Measurements from ENCODE around the gene STK11.

The STK11 gene

GRCh38 chr19:1205114-1206099 lies at the start of gene STK11:
STK11 (plus strand) TSS chr19:1205778; CDS start chr19:1206914, 1,136 bp downstream.
- DNase-seq, result peak; percentile 99

GRCh38 chr19:1156305-1156801 lies 49.2 kb upstream of the STK11 start:
- no peak for DNase-seq

GRCh38 chr19:1156830-1157615 lies 48.6 kb upstream of the STK11 start:
- no peak for DNase-seq

GRCh38 chr19:1157931-1158884 lies 47.4 kb upstream of the STK11 start:
- no peak for DNase-seq

DNA sequence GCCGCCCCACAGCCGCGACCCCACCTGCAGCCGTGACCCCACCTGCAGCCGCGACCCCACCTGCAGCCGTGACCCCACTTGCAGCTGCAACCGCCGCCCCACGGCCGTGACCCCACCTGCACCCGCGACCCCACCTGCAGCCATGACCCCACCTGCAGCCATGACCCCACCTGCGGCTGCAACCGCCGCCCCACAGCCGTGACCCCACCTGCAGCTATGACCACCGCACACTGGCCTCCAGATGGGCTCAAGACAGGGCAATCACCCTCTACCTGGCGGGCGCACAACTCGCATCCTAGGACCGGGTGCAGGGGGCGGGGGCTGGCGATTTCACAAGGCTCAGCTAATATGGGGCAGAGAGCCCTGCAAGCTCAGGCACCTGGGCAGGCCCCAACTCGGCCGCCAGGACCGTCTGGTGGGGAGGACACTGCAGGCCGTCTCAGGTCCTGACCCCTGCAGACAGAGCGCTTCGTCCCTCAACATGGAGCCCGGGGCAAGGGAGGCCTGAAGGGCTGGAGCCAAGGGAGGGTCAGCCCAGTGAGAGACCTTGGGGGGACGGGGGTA lies 46.6 kb upstream of the STK11 start:
- no peak for DNase-seq

GRCh38 chr19:1159864-1160595 lies 45.5 kb upstream of the STK11 start:
- no peak for DNase-seq

DNA sequence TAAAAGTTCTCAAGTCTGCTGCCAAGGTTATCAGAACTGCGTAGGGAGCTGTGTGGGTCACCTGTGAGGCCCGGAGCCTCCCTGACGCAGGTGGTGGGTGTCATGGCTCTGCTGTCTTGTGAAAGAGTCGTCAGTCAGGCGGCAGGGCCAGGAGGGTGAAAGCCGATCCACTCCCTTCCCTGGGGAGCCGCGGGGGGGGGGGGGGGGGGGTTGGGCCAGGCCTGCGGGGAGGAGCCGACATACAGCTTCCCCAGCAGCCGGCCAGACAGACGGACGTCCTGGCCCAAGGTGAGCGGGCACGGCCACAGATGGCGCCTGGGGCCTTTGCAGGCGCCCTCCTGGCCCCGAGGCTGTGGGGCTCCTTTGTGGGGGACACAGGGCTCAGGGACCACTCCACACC lies 43.9 kb upstream of the STK11 start:
- DNase-seq, result no peak

DNA sequence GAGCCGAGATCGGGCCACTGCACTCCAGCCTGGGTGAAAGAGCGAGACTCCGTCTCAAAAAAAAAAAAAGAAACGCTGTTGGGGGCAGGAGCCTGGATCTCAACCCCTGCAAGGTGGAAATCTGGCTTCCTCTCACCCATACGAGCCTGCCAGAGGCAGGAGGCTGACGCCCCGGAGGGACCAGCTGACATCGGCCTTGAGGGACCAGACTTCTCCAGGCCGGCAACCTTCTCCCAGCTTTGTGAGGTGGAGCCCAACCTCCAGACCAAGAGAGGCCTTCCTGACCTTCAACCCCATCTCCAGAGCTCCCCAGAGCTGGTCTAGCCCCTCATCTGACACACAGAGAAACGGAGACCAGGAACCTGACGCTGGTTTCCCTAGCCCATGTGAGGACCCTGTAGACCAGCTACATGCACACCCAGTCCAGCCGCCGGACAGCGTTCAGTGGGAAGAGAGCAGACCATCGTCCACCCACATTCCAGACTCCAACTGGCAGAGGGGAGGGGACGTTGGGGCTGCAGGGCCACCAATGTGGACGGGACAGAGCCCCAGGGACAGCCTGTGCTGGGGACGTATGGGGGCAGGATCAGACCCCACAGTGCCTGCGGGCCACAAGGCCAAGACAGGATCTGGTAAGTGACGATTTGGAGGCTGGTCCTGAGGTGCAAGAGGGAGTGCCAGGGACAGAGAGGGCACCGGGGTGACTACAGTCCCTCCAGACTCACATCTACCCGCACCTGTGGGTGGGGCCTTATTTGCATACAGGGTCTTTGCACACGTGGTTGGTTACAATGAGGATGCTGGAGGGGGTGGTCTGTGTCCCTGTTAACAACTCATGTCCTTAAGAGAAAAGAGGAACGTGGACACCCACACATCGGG lies 42.9 kb upstream of the STK11 start:
- DNase-seq, result no peak

GRCh38 chr19:1163283-1163933 lies 42.2 kb upstream of the STK11 start:
- no peak for DNase-seq

DNA sequence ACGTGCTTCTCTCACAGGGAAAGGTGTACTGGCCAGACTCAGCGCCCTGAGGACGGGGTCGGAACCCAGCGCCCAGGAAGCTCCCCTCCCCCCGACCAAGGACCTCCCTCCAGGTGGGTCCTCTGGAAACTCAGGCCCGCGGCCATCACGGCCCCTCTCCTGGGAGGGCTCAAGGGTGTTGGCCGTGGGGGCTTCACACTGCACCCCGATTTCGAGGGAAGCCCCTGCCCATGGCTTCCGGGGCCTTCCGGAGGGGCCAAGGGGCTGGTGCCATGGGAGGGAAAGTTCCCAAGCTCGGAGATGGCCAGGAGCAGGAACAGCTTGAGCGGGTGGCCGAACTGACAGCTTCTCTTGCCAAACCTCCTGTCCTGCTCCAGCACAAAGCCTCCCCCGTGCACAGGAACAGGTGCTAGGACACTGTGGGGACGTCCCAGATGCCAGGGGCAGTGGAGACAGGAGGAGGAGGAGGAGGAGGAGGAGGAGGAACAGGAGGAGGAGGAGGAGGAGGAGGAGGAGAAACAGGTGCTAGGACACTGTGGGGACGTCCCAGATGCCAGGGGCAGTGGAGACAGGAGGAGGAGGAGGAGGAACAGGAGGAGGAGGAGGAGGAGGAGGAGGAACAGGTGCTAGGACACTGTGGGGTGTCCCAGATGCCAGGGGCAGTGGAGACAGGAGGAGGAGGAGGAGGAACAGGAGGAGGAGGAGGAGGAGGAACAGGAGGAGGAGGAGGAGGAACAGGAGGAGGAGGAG lies 41.5 kb upstream of the STK11 start:
- no peak for DNase-seq

GRCh38 chr19:1164684-1165531 lies 40.7 kb upstream of the STK11 start:
- no peak for DNase-seq

DNA sequence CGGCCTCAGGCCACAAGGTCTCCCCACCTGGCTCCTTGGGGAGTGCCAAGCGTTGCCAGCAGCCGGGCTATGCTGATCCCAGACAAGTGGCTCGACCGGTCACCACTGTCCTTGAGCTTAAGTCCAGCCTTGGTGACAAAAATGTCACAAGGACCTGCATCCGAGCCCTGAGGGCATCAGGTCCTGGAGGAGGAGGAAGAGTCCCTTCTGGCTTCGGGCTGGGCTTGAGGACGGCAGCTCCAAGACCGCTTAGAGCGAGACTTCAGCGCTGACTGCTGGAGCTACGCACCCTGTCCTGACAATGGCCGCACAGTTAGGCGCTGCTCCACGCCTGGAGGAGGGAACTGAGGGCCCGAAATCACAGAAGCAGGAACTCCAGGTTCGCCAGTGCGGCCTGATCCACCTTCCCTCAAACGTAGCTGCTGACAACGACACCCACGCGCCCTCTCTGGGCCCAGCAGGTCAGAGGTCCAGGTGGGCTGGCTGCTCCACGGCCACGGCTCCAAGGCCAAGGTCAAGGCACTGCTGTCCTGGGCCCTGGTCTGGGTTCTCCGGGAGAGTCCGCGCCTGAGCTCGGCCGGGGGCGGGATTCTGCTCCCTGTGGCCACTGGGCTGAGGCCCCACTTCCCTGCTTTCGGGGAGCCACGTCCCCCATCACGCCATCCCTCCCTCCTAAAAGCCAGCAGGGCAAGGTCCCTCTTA lies 38.6 kb upstream of the STK11 start:
- DNase-seq, result no peak

- no peak for DNase-seq
Observed at GRCh38 chr19:1167687-1168571, 37.6 kb upstream of the STK11 start.

GRCh38 chr19:1168572-1169410 lies 36.8 kb upstream of the STK11 start:
- DNase-seq, result no peak

- no peak for DNase-seq
Observed at GRCh38 chr19:1169411-1169791, 36.2 kb upstream of the STK11 start.
